IPS DF 6.9 (cell line): ENCODE data around the gene ALDH1A3.

ENCODE experiments used
- DNase-seq: peaks from one replicate; pipeline ENCODE4 v3.0.0-alpha.2; 2013; ENCODE audit warnings: low read depth, low spot score
- H3K27ac ChIP-seq: one replicate; pipeline ENCODE4 v1.5.1; 2013; ENCODE audit warnings: low read length, control low read depth
- H3K27me3 ChIP-seq: 2 replicates; pipeline ENCODE4 v1.6.1; 2013; ENCODE audit warnings: mild to moderate bottlenecking, low read length; ENCODE audit not compliant: control insufficient read depth, insufficient read depth
- H3K36me3 ChIP-seq: 2 replicates; pipeline ENCODE4 v1.6.1; 2013; ENCODE audit warnings: low read length; ENCODE audit not compliant: control insufficient read depth, insufficient read depth
- H3K4me1 ChIP-seq: 2 replicates; pipeline ENCODE4 v1.6.1; 2013; ENCODE audit warnings: low read length; ENCODE audit not compliant: control insufficient read depth, insufficient read depth
- H3K4me3 ChIP-seq: 2 replicates; pipeline ENCODE4 v1.5.1; 2013; ENCODE audit warnings: mild to moderate bottlenecking, low read length
- H3K9me3 ChIP-seq: 2 replicates; pipeline ENCODE4 v1.6.1; 2013; ENCODE audit warnings: low read length, inconsistent platforms; ENCODE audit not compliant: control insufficient read depth, insufficient read depth
- WGBS: extraction: QIAGEN DNeasy Blood & Tissue Kit; methylation state at CpG from one replicate; pipeline ENCODE4 v1.1.7; 2013; ENCODE audit warnings: mixed read lengths, missing lambda C conversion rate; ENCODE audit not compliant: insufficient read length, insufficient coverage; 5-methylcytosine and 5-hydroxymethylcytosine counted together

Gene ALDH1A3

GRCh38 chr15:100918690-100919480 lies 39.3 kb downstream of the ALDH1A3 start, which contains the start of gene LRRK1:
LRRK1 (plus strand) TSS chr15:100919357; CDS start chr15:100924633, 5,276 bp downstream.
- Histone ChIP-seq H3K27ac (no peak within 1 kb of the TSS), H3K27me3 (peaks cover 33% of the 10 kb centered on the region), H3K9me3 (no peaks in the 10 kb centered on the region), H3K4me3 (peak within 1 kb of the TSS; percentile 41; the same call in 1 of the 2 replicates), H3K36me3 (no peaks in the 10 kb centered on the region), H3K4me1 (peaks cover 2% of the 10 kb centered on the region; the same call in 1 of the 2 replicates)
- WGBS, result no CpG with 5 or more reads among the region's 87 CpGs
- no peak for DNase-seq

DNA sequence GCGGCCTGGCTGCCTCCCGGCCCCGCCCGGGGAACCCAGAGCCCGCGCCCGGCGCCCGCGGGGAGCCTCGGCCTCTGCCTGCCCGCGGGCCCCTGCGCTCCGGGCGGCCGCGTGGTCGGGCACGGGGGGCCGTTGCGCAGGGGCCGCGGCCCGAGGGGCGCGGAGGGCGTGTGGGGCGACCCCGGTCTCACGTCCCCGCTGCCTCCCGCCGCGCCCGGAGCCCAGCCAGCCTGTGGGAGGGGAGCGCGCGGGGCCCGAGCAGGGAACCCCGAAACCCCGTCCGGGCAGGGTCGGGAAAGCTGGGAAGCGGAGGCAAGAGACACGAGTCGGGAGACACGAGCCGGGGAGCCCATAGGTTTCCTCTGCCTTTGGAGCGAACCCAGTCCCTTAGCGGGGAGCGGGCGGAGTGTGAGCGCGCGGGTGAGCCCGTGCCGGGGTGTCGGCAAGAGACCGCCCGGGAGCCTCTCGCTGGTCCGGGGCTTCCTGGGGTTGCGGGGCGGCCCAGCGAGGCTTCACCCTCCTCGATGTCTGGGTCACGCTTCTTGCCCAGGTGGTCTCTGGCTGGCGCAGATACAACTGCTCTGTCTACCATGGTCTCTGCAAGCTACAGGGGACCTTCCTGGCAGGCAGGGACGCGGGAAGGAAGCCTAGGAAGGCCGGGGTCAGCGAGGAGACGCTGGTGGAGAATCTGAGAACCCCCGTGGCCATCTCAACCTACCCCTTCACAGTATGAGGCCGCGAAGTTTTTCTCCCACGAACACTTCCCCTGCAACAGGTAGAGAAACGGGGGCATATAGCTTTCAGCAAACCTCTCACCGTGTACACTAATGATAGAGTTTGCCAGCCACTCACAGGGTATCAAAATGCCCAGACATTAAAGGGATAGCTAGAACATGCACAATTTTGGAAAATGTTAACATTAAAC lies 40.1 kb downstream of the ALDH1A3 start:
- no peak overlapping the region for H3K27ac ChIP-seq
- H3K4me1 ChIP-seq, result peaks cover 2% of the 10 kb centered on the region; the same call in 1 of the 2 replicates
- DNase-seq, result no peak
- H3K27me3 ChIP-seq, result peaks cover 33% of the 10 kb centered on the region
- H3K4me3 ChIP-seq, result peak overlapping the region; percentile 41; the same call in 1 of the 2 replicates
- H3K9me3 ChIP-seq, result no peaks in the 10 kb centered on the region
- no CpG with 5 or more reads among the region's 80 CpGs for WGBS
- H3K36me3 ChIP-seq, result no peaks in the 10 kb centered on the region

DNA sequence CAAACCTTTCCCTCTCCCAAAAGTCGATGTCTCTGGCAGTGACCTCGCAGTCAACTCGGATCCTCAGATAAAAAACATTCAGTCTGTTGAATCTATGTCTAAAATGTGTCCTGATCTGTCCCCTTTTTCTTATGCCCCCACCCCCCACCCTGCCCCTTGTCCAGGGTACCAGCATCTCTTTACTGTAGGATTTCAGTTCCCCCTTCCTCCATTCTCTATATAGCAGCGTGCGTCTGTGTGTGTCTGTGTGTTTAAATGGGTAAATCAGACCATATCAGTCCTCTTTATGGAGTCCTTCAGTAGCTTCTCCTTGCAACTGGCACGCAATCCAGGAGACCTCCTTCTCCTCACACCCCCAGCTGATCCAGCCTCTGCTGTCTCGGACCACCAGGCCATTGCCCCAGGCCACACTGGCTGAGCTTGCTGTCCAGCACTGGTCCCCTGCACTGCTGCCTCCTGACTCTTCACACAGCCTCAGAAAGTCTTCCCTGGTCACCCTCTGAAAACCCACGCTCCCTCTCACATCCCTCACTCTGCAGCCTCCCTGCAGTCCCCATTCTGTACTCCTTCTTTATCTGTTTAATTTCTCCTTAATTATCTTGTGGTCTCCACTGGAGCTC lies 41.0 kb downstream of the ALDH1A3 start:
- Histone ChIP-seq H3K4me1 (peaks cover 2% of the 10 kb centered on the region; the same call in 1 of the 2 replicates), H3K27ac (no peak overlapping the region), H3K4me3 (no peak overlapping the region), H3K36me3 (no peaks in the 10 kb centered on the region), H3K9me3 (no peaks in the 10 kb centered on the region), H3K27me3 (peaks cover 33% of the 10 kb centered on the region)
- no peak for DNase-seq
- WGBS, result no CpG with 5 or more reads among the region's 8 CpGs

- H3K4me3 ChIP-seq, result no peak overlapping the region
- no CpG with 5 or more reads among the region's 13 CpGs for WGBS
- H3K9me3 ChIP-seq, result no peaks in the 10 kb centered on the region
- H3K27me3 ChIP-seq, result peaks cover 31% of the 10 kb centered on the region
- H3K36me3 ChIP-seq, result no peaks in the 10 kb centered on the region
- DNase-seq, result no peak
- no peak overlapping the region for H3K27ac ChIP-seq
- H3K4me1 ChIP-seq, result peaks cover 2% of the 10 kb centered on the region; the same call in 1 of the 2 replicates
These were observed 42.8 kb downstream of the ALDH1A3 start for GRCh38 chr15:100922192-100923040.

DNA sequence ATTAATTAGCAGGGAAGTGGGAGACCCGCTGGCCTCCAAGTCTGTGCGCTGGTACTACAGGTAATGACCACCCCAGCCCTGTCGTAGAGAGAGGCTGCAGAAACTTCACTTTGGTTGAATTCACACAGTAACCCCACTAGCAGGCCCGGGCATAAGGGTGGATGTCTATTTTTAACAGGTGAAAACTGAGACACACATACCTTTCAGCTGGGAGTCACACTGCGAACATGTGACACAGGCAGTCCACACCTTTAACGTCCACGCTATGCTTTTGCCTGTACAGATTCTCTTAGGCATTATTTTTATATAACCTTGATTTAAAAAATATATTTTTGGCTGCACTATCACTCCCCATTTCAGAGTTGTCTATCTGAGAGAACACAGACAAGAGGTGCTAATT lies 43.4 kb downstream of the ALDH1A3 start:
- Histone ChIP-seq H3K27me3 (peaks cover 29% of the 10 kb centered on the region), H3K27ac (no peak overlapping the region), H3K4me3 (no peak overlapping the region), H3K36me3 (no peaks in the 10 kb centered on the region), H3K4me1 (peaks cover 2% of the 10 kb centered on the region; the same call in 1 of the 2 replicates), H3K9me3 (no peaks in the 10 kb centered on the region)
- no CpG with 5 or more reads among the region's 7 CpGs for WGBS
- no peak for DNase-seq

- no CpG with 5 or more reads among the region's 5 CpGs for WGBS
- no peaks in the 10 kb centered on the region for H3K9me3 ChIP-seq
- H3K36me3 ChIP-seq, result no peaks in the 10 kb centered on the region
- H3K4me1 ChIP-seq, result peaks cover 4% of the 10 kb centered on the region; the same call in 1 of the 2 replicates
- no peak overlapping the region for H3K27ac ChIP-seq
- no peak for DNase-seq
- peaks cover 21% of the 10 kb centered on the region for H3K27me3 ChIP-seq
- H3K4me3 ChIP-seq, result no peak overlapping the region
These were observed 44.3 kb downstream of the ALDH1A3 start for GRCh38 chr15:100923902-100924301.

DNA sequence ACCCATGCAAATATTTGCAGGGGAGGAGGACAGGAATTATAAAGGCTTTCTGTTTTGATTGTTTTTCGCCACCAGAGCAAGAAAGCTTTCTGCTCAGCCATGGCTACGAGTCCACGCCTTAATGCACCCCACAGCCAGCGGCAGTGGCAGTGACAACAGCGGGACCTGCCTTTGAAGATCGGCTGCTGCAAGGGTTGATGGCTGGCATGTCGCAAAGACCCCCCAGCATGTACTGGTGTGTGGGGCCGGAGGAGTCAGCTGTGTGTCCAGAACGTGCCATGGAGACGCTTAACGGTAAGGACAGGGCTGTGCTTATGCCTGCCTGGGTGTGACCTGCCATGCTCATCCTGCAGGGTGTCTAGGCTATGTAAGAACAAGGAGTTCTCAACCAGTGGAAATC lies 44.8 kb downstream of the ALDH1A3 start:
- no CpG with 5 or more reads among the region's 11 CpGs for WGBS
- Histone ChIP-seq H3K4me3 (no peak overlapping the region), H3K9me3 (no peaks in the 10 kb centered on the region), H3K27ac (no peak overlapping the region), H3K27me3 (peaks cover 21% of the 10 kb centered on the region), H3K36me3 (no peaks in the 10 kb centered on the region), H3K4me1 (peaks cover 6% of the 10 kb centered on the region; the same call in 1 of the 2 replicates)
- no peak for DNase-seq

DNA sequence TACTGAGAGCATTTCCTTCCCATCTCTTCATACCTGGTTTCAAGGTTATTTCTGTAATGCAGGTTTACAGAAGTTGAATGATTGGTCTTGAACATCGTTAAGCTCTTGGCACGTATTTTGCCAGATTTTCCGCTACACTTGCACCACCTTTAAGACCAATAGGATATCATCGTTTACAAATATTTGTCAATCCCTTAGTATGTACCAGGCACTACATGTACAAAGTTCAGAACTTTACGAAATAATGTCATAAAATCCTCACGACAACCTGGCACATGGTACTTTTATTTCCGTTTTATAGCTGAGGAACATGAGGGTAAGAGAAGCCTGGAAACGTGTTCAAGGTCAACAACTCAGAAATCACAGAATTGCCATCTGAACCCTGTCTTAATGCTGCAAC lies 45.8 kb downstream of the ALDH1A3 start:
- Histone ChIP-seq H3K27me3 (peaks cover 10% of the 10 kb centered on the region), H3K4me1 (peaks cover 4% of the 10 kb centered on the region; the same call in 1 of the 2 replicates), H3K9me3 (no peaks in the 10 kb centered on the region), H3K27ac (no peak overlapping the region), H3K36me3 (no peaks in the 10 kb centered on the region), H3K4me3 (no peak overlapping the region)
- no CpG with 5 or more reads among the region's 8 CpGs for WGBS
- no peak for DNase-seq

GRCh38 chr15:100926258-100926657 lies 46.6 kb downstream of the ALDH1A3 start:
- Histone ChIP-seq H3K27ac (no peak overlapping the region), H3K4me1 (peaks cover 4% of the 10 kb centered on the region; the same call in 1 of the 2 replicates), H3K36me3 (no peaks in the 10 kb centered on the region), H3K4me3 (no peak overlapping the region), H3K27me3 (peaks cover 2% of the 10 kb centered on the region; the same call in 1 of the 2 replicates), H3K9me3 (no peaks in the 10 kb centered on the region)
- WGBS, result no CpG with 5 or more reads among the region's 11 CpGs
- DNase-seq, result no peak
